H1 (cell line): Measurements from ENCODE around the gene NUDT7. TPM values are rescaled to one million over a fixed set of nuclear protein-coding genes. Genes with fewer than 3 reads are reported as not detected.

Experiments
- CTCF ChIA-PET: fragments of 300-600 bp; sonication (Branson Sonifier 250); formaldehyde crosslinking; loops from one replicate; lab custom pipeline; 2021; ENCODE audit not compliant: partially characterized antibody; lab: Charles Lee
- POLR2A ChIA-PET: fragments of 300-600 bp; sonication (Branson Sonifier 250); formaldehyde crosslinking; loops from one replicate; lab custom pipeline; 2021; ENCODE audit warnings: inconsistent platforms; ENCODE audit not compliant: partially characterized antibody; lab: Charles Lee
- DNase-seq, 2 experiments: peaks; one replicate each; pipeline versions ENCODE4 v3.0.0 to v3.0.0-alpha.2; 2010 to 2022; ENCODE audit warnings: low spot score in 2 of 2, low read depth in 1 of 2, mixed read lengths in 1 of 2
- FAIRE-seq: peaks from 2 replicates; lab custom pipeline; 2011; peaks lifted over from hg19 to GRCh38; lab: Jason Lieb, UNC
- H2AFZ ChIP-seq: 2 replicates; pipeline ENCODE4 v1.8.1; 2012; ENCODE audit warnings: low read length, inconsistent platforms
- H2AK5ac ChIP-seq: 2 replicates; pipeline ENCODE4 v1.6.1; 2013; ENCODE audit warnings: low read depth, low read length
- H2BK120ac ChIP-seq: replicated peaks from 2 replicates; pipeline ENCODE3; 2013; ENCODE audit warnings: low read depth, low read length, inconsistent platforms
- H2BK12ac ChIP-seq: 2 replicates; pipeline ENCODE4 v1.6.1; 2013; ENCODE audit warnings: low read depth, low read length
- H2BK15ac ChIP-seq: 2 replicates; pipeline ENCODE4 v1.6.1; 2013; ENCODE audit warnings: low read length
- H2BK20ac ChIP-seq: 2 replicates; pipeline ENCODE4 v1.6.1; 2013; ENCODE audit warnings: low read length
- H2BK5ac ChIP-seq: 2 replicates; pipeline ENCODE4 v1.6.1; 2013; ENCODE audit warnings: low read depth, low read length
- H3K14ac ChIP-seq: 2 replicates; pipeline ENCODE4 v1.6.1; 2013; ENCODE audit warnings: inconsistent platforms; ENCODE audit not compliant: insufficient read length
- H3K18ac ChIP-seq: 2 replicates; pipeline ENCODE4 v1.6.1; 2013; ENCODE audit warnings: low read length; ENCODE audit errors: extremely low read depth
- H3K23ac ChIP-seq: 2 replicates; pipeline ENCODE4 v1.6.1; 2013; ENCODE audit warnings: inconsistent platforms; ENCODE audit not compliant: insufficient read length
- H3K23me2 ChIP-seq: 2 replicates; pipeline ENCODE4 v1.6.1; 2013; ENCODE audit warnings: low read depth, low read length
- H3K27ac ChIP-seq: 2 replicates; pipeline ENCODE4 v1.6.1; 2011; ENCODE audit warnings: low read depth, low read length, inconsistent platforms
- H3K27me3 ChIP-seq, 4 experiments: replicated peaks in 1 of 4; 1 replicate in 1 of 4; 2 replicates in 3 of 4; pipeline versions ENCODE4 v1.6.1 to v1.8.1; 2011 to 2013; ENCODE audit warnings: low read length in 3 of 4, mild to moderate bottlenecking in 3 of 4, inconsistent platforms in 2 of 4, mixed read lengths in 2 of 4, moderate library complexity in 1 of 4; ENCODE audit not compliant: control insufficient read depth in 3 of 4, insufficient read depth in 3 of 4; ENCODE audit errors: extremely low read depth in 1 of 4
- H3K36me3 ChIP-seq, 4 experiments: 2 replicates each; pipeline versions ENCODE4 v1.6.1 to v1.8.1; 2011 to 2013; ENCODE audit warnings: mild to moderate bottlenecking in 4 of 4, low read length in 3 of 4, moderate library complexity in 2 of 4, control low read depth in 1 of 4, inconsistent platforms in 1 of 4; ENCODE audit not compliant: insufficient read depth in 4 of 4, control insufficient read depth in 2 of 4
- H3K4ac ChIP-seq: replicated peaks from 2 replicates; pipeline ENCODE3; 2013; ENCODE audit warnings: low read length, low read depth, mixed read lengths, inconsistent platforms; ENCODE audit not compliant: insufficient read length
- H3K4me1 ChIP-seq, 4 experiments: replicated peaks in 1 of 4; 1 replicate in 1 of 4; 2 replicates in 3 of 4; pipeline versions ENCODE4 v1.6.1 to v1.8.1; 2011 to 2013; ENCODE audit warnings: low read length in 3 of 4, inconsistent platforms in 2 of 4, mixed read lengths in 1 of 4; ENCODE audit not compliant: insufficient read depth in 4 of 4, control insufficient read depth in 3 of 4
- H3K4me2 ChIP-seq, 2 experiments: 2 replicates each; pipeline versions ENCODE4 v1.6.1 to v1.8.1; 2011 to 2013; ENCODE audit warnings: low read depth in 2 of 2, low read length in 2 of 2, control low read depth in 1 of 2, inconsistent platforms in 1 of 2, mild to moderate bottlenecking in 1 of 2; ENCODE audit not compliant: insufficient read depth in 1 of 2
- H3K4me3 ChIP-seq, 4 experiments: fragments of 200-600, 300-600 bp in 1 of 4; sonication (generic), shearing (Covaris generic), sonication (Bioruptor Twin) in 1 of 4; 2 replicates each; pipeline versions ENCODE4 v1.5.1 to v1.8.1; 2011 to 2016; ENCODE audit warnings: low read length in 4 of 4, low read depth in 3 of 4, control low read depth in 2 of 4, inconsistent platforms in 2 of 4, mild to moderate bottlenecking in 2 of 4, mixed read lengths in 1 of 4, moderate library complexity in 1 of 4; ENCODE audit not compliant: insufficient read depth in 2 of 4; ENCODE audit errors: extremely low read depth in 1 of 4
- H3K56ac ChIP-seq: replicated peaks from 2 replicates; pipeline ENCODE3; 2013; ENCODE audit warnings: low read depth, mild to moderate bottlenecking, mixed read lengths, low read length, inconsistent platforms; ENCODE audit not compliant: insufficient read length
- H3K79me1 ChIP-seq: 2 replicates; pipeline ENCODE4 v1.6.1; 2013; ENCODE audit warnings: low read depth, low read length, control low read depth
- H3K79me2 ChIP-seq, 2 experiments: 2 replicates each; pipeline versions ENCODE4 v1.6.1 to v1.8.1; 2012 to 2013; ENCODE audit warnings: low read length in 2 of 2, mild to moderate bottlenecking in 2 of 2, inconsistent platforms in 1 of 2; ENCODE audit not compliant: insufficient read depth in 2 of 2, control insufficient read depth in 1 of 2
- H3K9ac ChIP-seq, 4 experiments: replicated peaks in 1 of 4; 1 replicate in 1 of 4; 2 replicates in 3 of 4; pipeline versions ENCODE4 v1.6.1 to v1.8.1; 2011 to 2013; ENCODE audit warnings: low read depth in 3 of 4, low read length in 3 of 4, control low read depth in 2 of 4, mild to moderate bottlenecking in 2 of 4, moderate library complexity in 2 of 4, inconsistent platforms in 1 of 4; ENCODE audit errors: extremely low read depth in 1 of 4
- H3K9me3 ChIP-seq, 2 experiments: 2 replicates each; pipeline versions ENCODE4 v1.6.1 to v1.8.1; 2012 to 2013; ENCODE audit warnings: mild to moderate bottlenecking in 2 of 2, moderate library complexity in 2 of 2, control low read depth in 1 of 2, inconsistent platforms in 1 of 2, low read depth in 1 of 2, low read length in 1 of 2, mixed read lengths in 1 of 2; ENCODE audit not compliant: insufficient read depth in 2 of 2
- H4K20me1 ChIP-seq, 2 experiments: replicated peaks in 1 of 2; 2 replicates each; pipeline versions ENCODE3 to v1.8.1; 2011 to 2013; ENCODE audit warnings: inconsistent platforms in 2 of 2, low read length in 2 of 2, mild to moderate bottlenecking in 1 of 2; ENCODE audit not compliant: insufficient read depth in 2 of 2, control insufficient read depth in 1 of 2
- H4K5ac ChIP-seq: 2 replicates; pipeline ENCODE4 v1.6.1; 2013; ENCODE audit warnings: low read length, low read depth, mixed read lengths, inconsistent platforms; ENCODE audit not compliant: insufficient read length
- H4K8ac ChIP-seq: 2 replicates; pipeline ENCODE4 v1.8.0; 2013; ENCODE audit warnings: mild to moderate bottlenecking, moderate library complexity, low read length, inconsistent platforms; ENCODE audit not compliant: insufficient read depth; ENCODE audit errors: extremely low read depth
- H4K91ac ChIP-seq: replicated peaks from 2 replicates; pipeline ENCODE3; 2013; ENCODE audit warnings: low read length, mixed read lengths, inconsistent platforms; ENCODE audit not compliant: insufficient read length
- EP300 ChIP-seq, 2 experiments: IDR thresholded peaks; 1 replicate in 1 of 2; 2 replicates in 1 of 2; pipeline ENCODE4 v1.6.1; 2011 to 2012; ENCODE audit warnings: low read depth in 2 of 2, low read length in 2 of 2, mild to moderate bottlenecking in 2 of 2, borderline replicate concordance in 1 of 2, inconsistent platforms in 1 of 2, moderate library complexity in 1 of 2
- RFX5 ChIP-seq: IDR thresholded peaks from 2 replicates; pipeline ENCODE4 v1.6.1; 2011; ENCODE audit warnings: low read depth, low read length, improper control_type of control experiment, borderline replicate concordance
- SUZ12 ChIP-seq: fragments of 200-600 bp; sonication (generic); IDR thresholded peaks from 2 replicates; pipeline ENCODE4 v1.6.1; 2012; ENCODE audit warnings: mild to moderate bottlenecking, inconsistent platforms, low read length, moderate library complexity, mixed read lengths
- WGBS, 2 experiments: shearing (Covaris generic) in 1 of 2; methylation state at CpG; one replicate each; pipeline versions ENCODE4 v1.1.6 to v1.1.7; 2013 to 2015; ENCODE audit warnings: low lambda C conversion rate in 2 of 2, mixed read lengths in 2 of 2, inconsistent platforms in 1 of 2, low coverage in 1 of 2, missing lambda C conversion rate in 1 of 2; ENCODE audit not compliant: insufficient replicate concordance in 2 of 2, insufficient coverage in 1 of 2, insufficient read length in 1 of 2; ENCODE audit errors: extremely low coverage in 1 of 2, missing lambda C conversion rate in 1 of 2; 5-methylcytosine and 5-hydroxymethylcytosine counted together
- polyA plus RNA-seq, 7 experiments: library from polyadenylated mRNA; depleted of rRNA in 3 of 7; stranded (reverse) in 5 of 7; unstranded in 2 of 7; fragments of >200 nt in 5 of 7; fragments of 200-250 nt in 2 of 7; gene quantifications; 1 replicate in 5 of 7; 2 replicates in 1 of 7; 4 replicates in 1 of 7; pipeline versions ENCODE4 v1.2.1 to v1.2.3, GENCODE V29; 2011 to 2013; ENCODE audit warnings: missing spikeins in 2 of 7, mixed read lengths in 2 of 7
- total RNA-seq: library from RNA; stranded (reverse); fragmentation: NEBNext Ultra II Directional; extraction: Animal tissue kit (Norgen Biotek cat#: 25700); gene quantifications from 2 replicates; pipeline ENCODE4 v1.2.1, GENCODE V29; 2021

NUDT7 gene
- total and polyA plus RNA-seq, 2 of the 8 experiments (the other 6 are each of a cell fraction or from before 2014, with no cell fraction given) = 8.8 to 19.7 TPM

- 87% methylated on average over 4 of the region's 4 CpGs; no CpG with 5 or more reads in 1 of the 2 experiments for WGBS, 2 experiments
- TF ChIP-seq SUZ12 (no peak), EP300 (IDR thresholded peaks at IDR 0.05; ENCODE audit: borderline replicate concordance in 1 of 2, low read depth in 2 of 2, low read length in 2 of 2) (no peak), RFX5 (no peak)
These were observed 55.4 kb downstream of the NUDT7 start for GRCh38 chr16:77777745-77778144.

More at GRCh38 chr16:77777745-77778144, 55.4 kb downstream of the NUDT7 start:
- H4K5ac ChIP-seq = no peak overlapping the region
- H3K79me1 ChIP-seq = no peaks in the 10 kb centered on the region
- H3K27ac ChIP-seq = no peak overlapping the region
- no peaks in the 10 kb centered on the region for H3K79me2 ChIP-seq
- H3K14ac ChIP-seq = no peak overlapping the region
- no peak overlapping the region for H3K4ac ChIP-seq
- no peak overlapping the region for H4K91ac ChIP-seq
- DNase-seq (no peak), FAIRE-seq (no peak)
- H3K9ac ChIP-seq = no peak overlapping the region
- no peaks in the 10 kb centered on the region for H3K23me2 ChIP-seq
- no peak overlapping the region for H2BK5ac ChIP-seq
- no peaks in the 10 kb centered on the region for H3K27me3 ChIP-seq
- H4K8ac ChIP-seq = no peak overlapping the region
- no peak overlapping the region for H2BK12ac ChIP-seq
- H3K18ac ChIP-seq = no peak overlapping the region
- ChIA-PET POLR2A (no interaction called here), CTCF (interaction anchor here (0.6 to 1.7 kb wide), 2 partner anchors 11 to 24 kb away, joined by 4 to 5 read pairs; no protein-coding TSS in a partner anchor)
- no peak overlapping the region for H2BK15ac ChIP-seq
- H2AFZ ChIP-seq = no peak overlapping the region
- H3K23ac ChIP-seq = no peak overlapping the region
- H2BK120ac ChIP-seq = no peak overlapping the region
- no peak overlapping the region for H3K4me3 ChIP-seq
- no peaks in the 10 kb centered on the region for H3K36me3 ChIP-seq
- no peaks in the 10 kb centered on the region for H4K20me1 ChIP-seq
- no peak overlapping the region for H2AK5ac ChIP-seq
- no peak overlapping the region for H2BK20ac ChIP-seq
- no peak overlapping the region for H3K4me2 ChIP-seq
- no peaks in the 10 kb centered on the region for H3K9me3 ChIP-seq
- H3K4me1 ChIP-seq = no peaks in the 10 kb centered on the region; a peak in 1 of 7 replicates
- no peak overlapping the region for H3K56ac ChIP-seq
